Glutamatergic neuron (in vitro differentiated cells): Measurements from ENCODE around the gene CFL1. TPM values are rescaled to one million over a fixed set of nuclear protein-coding genes. Genes with fewer than 3 reads are reported as not detected.

Experiments
- DNase-seq: peaks from one replicate; pipeline ENCODE4 v3.0.0; 2022
- H3K27ac Mint-ChIP-seq: one replicate; pipeline ENCODE4 v1.8.0; 2020; ENCODE audit warnings: mild to moderate bottlenecking, mixed read lengths, inconsistent platforms; ENCODE audit not compliant: unreplicated experiment
- H3K27me3 Mint-ChIP-seq: one replicate; pipeline ENCODE4 v1.8.0; 2020; ENCODE audit warnings: mild to moderate bottlenecking, moderate library complexity, mixed read lengths, inconsistent platforms; ENCODE audit not compliant: unreplicated experiment
- H3K36me3 Mint-ChIP-seq: one replicate; pipeline ENCODE4 v1.8.0; 2020; ENCODE audit warnings: mild to moderate bottlenecking, mixed read lengths, inconsistent platforms; ENCODE audit not compliant: unreplicated experiment
- H3K4me1 Mint-ChIP-seq: one replicate; pipeline ENCODE4 v1.8.0; 2020; ENCODE audit warnings: mild to moderate bottlenecking, low read depth, mixed read lengths, inconsistent platforms; ENCODE audit not compliant: unreplicated experiment
- H3K4me3 Mint-ChIP-seq: one replicate; pipeline ENCODE4 v1.8.0; 2020; ENCODE audit warnings: mild to moderate bottlenecking, mixed read lengths, inconsistent platforms; ENCODE audit not compliant: unreplicated experiment
- H3K9me3 Mint-ChIP-seq: one replicate; pipeline ENCODE4 v1.8.0; 2020; ENCODE audit warnings: mild to moderate bottlenecking, moderate library complexity, mixed read lengths, inconsistent platforms; ENCODE audit not compliant: unreplicated experiment
- CTCF ChIP-seq: fragments of 200-600 bp; sonication (generic); IDR thresholded peaks from one replicate; pipeline ENCODE4 v1.5.0; 2021; ENCODE audit not compliant: partially characterized antibody, unreplicated experiment
- total RNA-seq: library from RNA; stranded (reverse); fragmentation: NEBNext Ultra II Directional; extraction: Animal tissue kit (Norgen Biotek cat#: 25700); gene quantifications from one replicate; pipeline ENCODE4 v1.2.1, GENCODE V29; 2021; ENCODE audit not compliant: unreplicated experiment

The CFL1 gene
- total RNA-seq, 1 donor from 2014 or later: 1,294 TPM

- Mint-ChIP-seq H3K4me3 (peak within 1 kb of the TSS; percentile 52), H3K4me1 (no peaks in the 10 kb centered on the region), H3K36me3 (no peaks in the 10 kb centered on the region), H3K27me3 (peaks cover 21% of the 10 kb centered on the region), H3K9me3 (peaks cover 4% of the 10 kb centered on the region), H3K27ac (no peak within 1 kb of the TSS)
- DNase-seq: no peak
- TF ChIP-seq CTCF: no peak
These were observed 42.3 kb upstream of the CFL1 start, which contains the start of gene FOSL1 for GRCh38 chr11:65900125-65900898. TSS of gene FOSL1 (minus strand) at chr11:65900388. CDS start at chr11:65900339, 49 bp downstream.

- H3K27ac Mint-ChIP-seq: no peak overlapping the region
- no peaks in the 10 kb centered on the region for H3K36me3 Mint-ChIP-seq
- H3K9me3 Mint-ChIP-seq: peaks cover 6% of the 10 kb centered on the region
- peaks cover 21% of the 10 kb centered on the region for H3K27me3 Mint-ChIP-seq
- H3K4me1 Mint-ChIP-seq: no peaks in the 10 kb centered on the region
- H3K4me3 Mint-ChIP-seq: no peak overlapping the region
- DNase-seq: no peak
- TF ChIP-seq CTCF: no peak
These were observed 41.6 kb upstream of the CFL1 start for GRCh38 chr11:65899356-65900124.

GRCh38 chr11:65898656-65899355 is 40.8 kb upstream of the CFL1 start:
- Mint-ChIP-seq H3K4me3 (peak overlapping the region; percentile 79), H3K36me3 (no peaks in the 10 kb centered on the region), H3K27me3 (peaks cover 18% of the 10 kb centered on the region), H3K9me3 (peaks cover 6% of the 10 kb centered on the region), H3K4me1 (no peaks in the 10 kb centered on the region), H3K27ac (no peak overlapping the region)
- DNase-seq: no peak
- TF ChIP-seq CTCF: no peak

- no peak for DNase-seq
- Mint-ChIP-seq H3K4me3 (no peak overlapping the region), H3K9me3 (peaks cover 7% of the 10 kb centered on the region), H3K36me3 (no peaks in the 10 kb centered on the region), H3K27ac (no peak overlapping the region), H3K27me3 (peaks cover 15% of the 10 kb centered on the region), H3K4me1 (peaks cover 8% of the 10 kb centered on the region)
- no peak for TF ChIP-seq CTCF
These were observed 39.1 kb upstream of the CFL1 start for GRCh38 chr11:65897020-65897471.
